GM23248 (cell line): ENCODE results near the gene TJAP1.
"Not testable (repeated sequence)": the region's sequence is repeated elsewhere in the genome, so short reads cannot be mapped to it uniquely, and the experiment has no call there.

ENCODE experiments used
- EZH2 ChIP-seq: fragments of 200-600 bp; sonication (generic); IDR thresholded peaks from 2 replicates; pipeline ENCODE4 v1.6.1; 2018; ENCODE audit warnings: antibody characterized with exemption, mild to moderate bottlenecking; ENCODE audit not compliant: insufficient read depth, poor library complexity, severe bottlenecking
- EZH2phosphoT487 ChIP-seq: fragments of 200-600 bp; sonication (generic); IDR thresholded peaks from 2 replicates; pipeline ENCODE4 v1.6.1; 2018; ENCODE audit warnings: antibody characterized with exemption, moderate library complexity, mild to moderate bottlenecking, low read depth; ENCODE audit not compliant: insufficient read depth

DNA sequence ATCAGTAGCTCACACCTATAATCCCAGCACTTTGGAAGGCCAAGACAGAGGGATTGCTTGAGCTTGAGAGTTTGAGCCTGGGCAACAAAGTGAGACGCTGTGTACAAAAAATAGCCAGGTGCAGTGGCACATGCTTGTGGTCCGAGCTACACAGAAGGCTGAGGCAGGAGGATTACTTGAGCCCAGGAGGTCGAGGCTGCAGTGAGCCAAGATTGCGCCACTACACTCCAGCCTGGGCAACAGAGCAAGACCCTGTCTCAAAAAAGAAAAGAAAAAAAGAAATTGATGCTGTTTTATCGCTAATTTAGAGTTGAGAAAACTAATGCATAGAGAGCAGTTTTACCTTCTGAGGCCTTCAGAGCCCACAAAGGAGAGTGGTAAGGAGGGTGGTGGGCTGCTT is 20.9 kb downstream of the TJAP1 start:
- not testable (repeated sequence) for TF ChIP-seq EZH2, EZH2phosphoT487
